Bronchial epithelial cell (primary cell): ENCODE results near the gene CEACAM5. TPM values are rescaled to one million over a fixed set of nuclear protein-coding genes. Genes with fewer than 3 reads are reported as not detected.

ENCODE experiments used
- DNase-seq: peaks from one replicate; pipeline ENCODE4 v3.0.0-alpha.2; 2010; ENCODE audit warnings: low read depth
- FAIRE-seq: peaks from 2 replicates; lab custom pipeline; 2011; peaks lifted over from hg19 to GRCh38; lab: Jason Lieb, UNC
- H3K27me3 ChIP-seq: 2 replicates; pipeline ENCODE4 v1.5.1; 2011; ENCODE audit warnings: low read length; ENCODE audit not compliant: control insufficient read depth, insufficient read depth
- H3K36me3 ChIP-seq: 2 replicates; pipeline ENCODE4 v1.5.1; 2011; ENCODE audit warnings: low read length; ENCODE audit not compliant: control insufficient read depth, insufficient read depth
- H3K4me3 ChIP-seq: 2 replicates; pipeline ENCODE4 v1.5.1; 2011; ENCODE audit warnings: mild to moderate bottlenecking, low read depth, low read length, control low read depth
- total RNA-seq: library from RNA; depleted of rRNA; stranded (reverse); fragments of >200 nt; gene quantifications from 2 replicates; pipeline ENCODE4 v1.2.1, GENCODE V29; 2014
- TF ChIP-seq, protein P1 (sequence below): IDR thresholded peaks from 2 replicates; pipeline ENCODE4 v1.5.1; 2011; ENCODE audit warnings: mild to moderate bottlenecking, moderate library complexity, low read length, control low read depth, inconsistent platforms; ENCODE audit not compliant: insufficient read depth, severe bottlenecking

The CEACAM5 gene
- total RNA-seq, 1 donor from 2014 or later: 11.6 TPM

- H3K36me3 ChIP-seq: no peaks in the 10 kb centered on the region
- peaks cover 4% of the 10 kb centered on the region for H3K27me3 ChIP-seq
- DNase-seq (no peak), FAIRE-seq (no peak)
- no peak overlapping the region for H3K4me3 ChIP-seq
- TF ChIP-seq, protein P1, sequence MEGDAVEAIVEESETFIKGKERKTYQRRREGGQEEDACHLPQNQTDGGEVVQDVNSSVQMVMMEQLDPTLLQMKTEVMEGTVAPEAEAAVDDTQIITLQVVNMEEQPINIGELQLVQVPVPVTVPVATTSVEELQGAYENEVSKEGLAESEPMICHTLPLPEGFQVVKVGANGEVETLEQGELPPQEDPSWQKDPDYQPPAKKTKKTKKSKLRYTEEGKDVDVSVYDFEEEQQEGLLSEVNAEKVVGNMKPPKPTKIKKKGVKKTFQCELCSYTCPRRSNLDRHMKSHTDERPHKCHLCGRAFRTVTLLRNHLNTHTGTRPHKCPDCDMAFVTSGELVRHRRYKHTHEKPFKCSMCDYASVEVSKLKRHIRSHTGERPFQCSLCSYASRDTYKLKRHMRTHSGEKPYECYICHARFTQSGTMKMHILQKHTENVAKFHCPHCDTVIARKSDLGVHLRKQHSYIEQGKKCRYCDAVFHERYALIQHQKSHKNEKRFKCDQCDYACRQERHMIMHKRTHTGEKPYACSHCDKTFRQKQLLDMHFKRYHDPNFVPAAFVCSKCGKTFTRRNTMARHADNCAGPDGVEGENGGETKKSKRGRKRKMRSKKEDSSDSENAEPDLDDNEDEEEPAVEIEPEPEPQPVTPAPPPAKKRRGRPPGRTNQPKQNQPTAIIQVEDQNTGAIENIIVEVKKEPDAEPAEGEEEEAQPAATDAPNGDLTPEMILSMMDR: no peak
Measured at GRCh38 chr19:41718761-41719160, 10.3 kb downstream of the CEACAM5 start.

DNA sequence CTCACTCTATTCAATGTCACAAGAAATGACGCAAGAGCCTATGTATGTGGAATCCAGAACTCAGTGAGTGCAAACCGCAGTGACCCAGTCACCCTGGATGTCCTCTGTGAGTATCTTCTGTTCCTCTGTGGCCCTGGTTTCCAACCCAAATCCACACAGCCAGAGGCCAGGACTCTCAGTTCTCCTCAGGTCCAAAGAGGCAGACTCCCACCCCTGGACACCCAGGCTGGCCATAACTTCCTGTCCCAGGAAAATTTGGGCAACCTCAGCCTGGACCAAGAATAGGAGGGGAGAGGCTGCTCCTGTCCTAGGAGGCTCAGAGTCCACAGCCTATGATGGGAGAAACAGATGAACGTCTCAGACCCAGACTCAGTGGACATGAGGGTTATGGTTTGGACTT lies 11.7 kb downstream of the CEACAM5 start:
- DNase-seq: no peak
- TF ChIP-seq, protein P1: no peak
- Histone ChIP-seq H3K27me3 (peaks cover 4% of the 10 kb centered on the region), H3K4me3 (no peak overlapping the region), H3K36me3 (no peaks in the 10 kb centered on the region)
- no peak for FAIRE-seq

- H3K36me3 ChIP-seq: no peaks in the 10 kb centered on the region
Measured at GRCh38 chr19:41726493-41726892, 18.1 kb downstream of the CEACAM5 start.

DNA sequence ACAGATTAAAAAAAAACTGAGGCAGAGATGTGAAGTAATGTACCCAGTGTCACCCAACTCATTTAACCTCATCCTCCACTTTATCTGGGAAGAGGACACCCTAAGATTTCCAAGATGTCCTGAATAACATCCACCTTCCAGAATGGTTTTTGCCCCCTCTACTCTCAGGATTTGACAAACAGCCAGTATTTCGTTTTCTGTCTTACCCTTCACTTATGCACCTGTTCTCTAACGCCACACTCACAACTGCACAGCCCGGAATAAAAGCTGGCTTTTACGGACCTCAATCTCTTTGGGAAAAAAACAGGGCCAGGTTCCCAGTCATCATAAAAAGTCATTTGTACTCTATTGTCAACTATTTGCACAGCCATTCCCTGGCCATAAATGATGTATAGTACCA lies 25.7 kb downstream of the CEACAM5 start:
- H3K27me3 ChIP-seq: no peaks in the 10 kb centered on the region
- TF ChIP-seq, protein P1: no peak
- DNase-seq (no peak), FAIRE-seq (no peak)
- no peaks in the 10 kb centered on the region for H3K36me3 ChIP-seq
- H3K4me3 ChIP-seq: no peak overlapping the region

More at GRCh38 chr19:41726493-41726892, 18.1 kb downstream of the CEACAM5 start:
- Histone ChIP-seq H3K4me3 (no peak overlapping the region), H3K27me3 (peaks cover 6% of the 10 kb centered on the region)
- FAIRE-seq (no peak), DNase-seq (no peak)
- TF ChIP-seq, protein P1: no peak

- peak; percentile 23 for DNase-seq
- H3K27me3 ChIP-seq: no peaks in the 10 kb centered on the region
- TF ChIP-seq, protein P1: no peak
- no peaks in the 10 kb centered on the region for H3K36me3 ChIP-seq
- FAIRE-seq: no peak
- no peak overlapping the region for H3K4me3 ChIP-seq
Measured at GRCh38 chr19:41734585-41734984, 26.2 kb downstream of the CEACAM5 start.

DNA sequence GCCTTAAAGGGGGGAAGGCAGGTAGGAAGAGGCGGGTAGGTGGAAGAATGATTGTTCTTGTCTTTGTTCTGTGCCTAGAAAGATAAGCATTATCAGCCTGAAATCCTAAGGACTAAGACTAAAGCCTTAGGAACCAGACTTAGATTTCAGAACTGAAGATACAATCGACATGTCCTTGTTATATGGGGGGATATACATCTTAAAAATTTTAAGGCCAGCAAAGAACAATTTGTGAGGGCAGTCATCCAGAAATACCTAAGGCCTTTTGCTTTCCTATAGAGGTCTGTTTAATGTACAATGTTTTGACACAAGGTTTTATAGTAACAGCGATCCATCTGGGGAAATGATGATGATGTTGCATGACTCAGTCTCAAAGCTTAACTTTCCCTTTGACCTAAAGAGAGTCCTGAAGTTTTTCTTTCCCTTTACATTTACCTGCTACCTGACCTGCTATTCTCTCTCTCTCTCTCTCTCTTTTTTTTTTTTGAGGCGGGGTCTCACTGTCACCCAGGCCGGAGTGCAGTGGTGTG lies 26.7 kb downstream of the CEACAM5 start:
- Histone ChIP-seq H3K36me3 (no peaks in the 10 kb centered on the region), H3K27me3 (no peaks in the 10 kb centered on the region), H3K4me3 (no peak overlapping the region)
- TF ChIP-seq, protein P1: no peak
- no peak for FAIRE-seq
- DNase-seq: peak; percentile 41
